C1 segment of cervical spinal cord (tissue), 14 donors: ENCODE data around the gene KLRD1.
"Not testable (repeated sequence)": the region's sequence is repeated elsewhere in the genome, so short reads cannot be mapped to it uniquely, and the experiment has no call there.

ENCODE experiments used
- DNase-seq, 14 donors: peaks; one replicate each; lab custom pipeline; 2025; lab: John Stamatoyannopoulos, UW

KLRD1 gene

DNA sequence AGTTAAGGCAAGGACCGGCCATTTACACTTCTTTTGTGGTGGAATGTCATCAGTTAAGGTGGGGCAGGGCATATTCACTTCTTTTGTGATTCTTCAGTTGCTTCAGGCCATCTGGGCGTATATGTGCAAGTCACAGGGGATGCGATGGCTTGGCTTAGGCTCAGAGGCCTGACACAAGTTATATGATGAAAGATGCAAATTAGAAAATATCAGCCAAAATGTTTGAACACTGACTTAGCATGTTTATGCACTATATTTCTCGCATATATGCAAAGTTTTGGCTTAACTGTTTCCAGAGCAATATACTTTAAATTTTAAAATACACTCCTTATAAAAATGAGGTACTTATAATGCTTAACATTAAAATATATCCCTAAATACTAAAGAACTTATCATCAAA, 30.8 kb downstream of the KLRD1 start:
- DNase-seq = not testable (repeated sequence)

DNA sequence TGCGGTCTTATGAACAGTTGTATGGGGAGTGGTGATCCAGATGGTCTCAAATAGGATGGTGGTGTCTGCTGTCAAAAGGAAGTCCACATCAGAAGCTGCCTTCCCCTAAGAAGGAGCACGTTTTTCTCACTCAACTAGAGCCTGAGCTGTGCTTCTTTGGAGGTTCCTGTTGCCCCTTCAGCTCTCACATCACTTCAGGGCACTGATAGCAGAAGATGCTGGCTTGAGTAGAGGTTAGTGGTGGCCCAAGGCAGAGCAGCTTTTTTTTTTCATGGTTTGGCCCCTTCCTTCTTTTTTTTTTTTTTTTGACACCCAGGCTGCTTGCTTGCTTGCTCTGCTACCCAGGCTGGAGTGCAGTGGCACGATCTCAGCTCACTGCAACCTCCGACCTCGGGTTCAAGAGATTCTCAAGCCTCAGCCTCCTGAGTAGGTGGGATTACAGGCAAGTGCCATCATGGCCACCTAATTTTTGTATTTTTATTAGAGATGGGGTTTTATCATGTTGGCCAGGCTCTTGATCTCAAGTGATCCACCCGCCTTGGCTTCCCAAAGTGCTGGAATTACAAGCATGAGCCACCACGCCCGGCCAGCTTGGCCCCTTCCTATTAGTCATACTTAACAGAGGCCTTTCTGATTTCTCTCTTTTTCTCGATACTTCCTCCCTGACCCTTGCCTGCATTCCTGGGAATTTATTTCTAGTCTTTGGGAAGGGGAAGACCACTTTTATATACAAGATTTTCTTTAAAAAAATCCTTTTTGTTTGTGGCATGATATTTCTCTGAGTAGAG, 31.6 kb downstream of the KLRD1 start:
- DNase-seq = no peak

- DNase-seq = not testable (repeated sequence)
Measured at GRCh38 chr12:10340946-10341345, 33.3 kb downstream of the KLRD1 start.

DNA sequence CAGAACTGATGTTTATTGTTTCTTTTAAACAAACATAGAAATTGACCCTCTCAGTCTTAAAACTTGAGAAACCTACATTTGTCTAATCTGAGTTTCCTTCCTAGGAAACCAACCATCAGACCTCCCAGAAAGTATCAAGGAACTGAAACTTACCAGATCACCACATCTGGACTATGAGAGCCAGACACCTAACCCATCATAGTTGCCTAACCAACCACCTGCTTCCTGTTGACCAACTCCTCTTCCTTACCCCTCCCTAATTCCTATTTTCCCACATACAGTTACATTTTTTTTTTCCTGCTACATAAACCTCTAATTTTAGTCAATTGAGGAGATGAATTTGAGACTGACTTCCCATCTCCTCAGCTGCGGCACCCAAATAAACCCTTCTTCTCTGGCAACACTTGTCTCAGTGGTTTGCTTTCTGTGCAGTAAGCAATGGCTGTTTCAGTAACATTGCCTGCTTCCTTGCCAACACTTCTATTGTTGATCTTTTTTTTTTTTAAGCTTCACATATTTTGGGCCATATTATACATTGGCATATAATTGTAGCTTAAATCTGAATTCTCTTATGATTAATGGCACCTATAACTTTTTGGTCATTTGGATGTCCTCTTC, 34.3 kb downstream of the KLRD1 start:
- DNase-seq = no peak

DNA sequence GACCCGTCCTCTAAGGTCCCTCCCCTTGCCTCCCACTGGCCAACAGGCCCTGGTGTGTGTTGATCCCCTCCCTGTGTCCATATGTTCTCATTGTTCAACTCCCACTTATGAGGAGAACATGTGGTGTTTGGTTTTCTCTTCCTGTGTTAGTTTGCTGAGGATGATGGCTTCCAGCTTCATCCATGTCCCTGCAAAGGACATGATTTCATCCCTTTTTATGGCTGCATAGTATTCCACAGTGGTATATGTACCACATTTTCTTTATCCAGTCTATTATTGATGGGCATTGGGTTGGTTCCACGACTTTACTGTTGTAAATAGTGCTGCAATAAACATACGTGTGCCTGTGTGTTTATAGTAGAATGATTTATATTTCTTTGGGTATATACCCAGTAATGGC, 43.8 kb downstream of the KLRD1 start:
- DNase-seq = not testable (repeated sequence)

DNA sequence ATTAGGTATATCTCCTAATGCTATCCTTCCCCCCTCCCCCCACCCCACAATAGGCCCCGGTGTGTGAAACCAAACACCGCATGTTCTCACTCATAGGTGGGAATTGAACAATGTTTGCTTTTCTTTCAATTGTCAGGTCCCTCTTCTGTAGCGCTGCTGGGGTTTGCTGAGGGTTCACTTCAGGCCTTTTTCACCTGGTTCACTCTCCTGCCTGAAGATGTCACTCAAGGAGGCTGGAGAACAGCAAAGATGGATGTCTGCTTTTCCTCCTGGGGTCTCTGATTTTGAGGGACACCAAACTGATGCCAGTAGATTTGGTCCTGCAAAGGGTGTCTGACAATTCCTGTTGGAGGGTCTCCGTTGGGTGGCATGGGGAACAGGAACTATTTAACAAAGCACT, 46.4 kb downstream of the KLRD1 start:
- no peak for DNase-seq

DNA sequence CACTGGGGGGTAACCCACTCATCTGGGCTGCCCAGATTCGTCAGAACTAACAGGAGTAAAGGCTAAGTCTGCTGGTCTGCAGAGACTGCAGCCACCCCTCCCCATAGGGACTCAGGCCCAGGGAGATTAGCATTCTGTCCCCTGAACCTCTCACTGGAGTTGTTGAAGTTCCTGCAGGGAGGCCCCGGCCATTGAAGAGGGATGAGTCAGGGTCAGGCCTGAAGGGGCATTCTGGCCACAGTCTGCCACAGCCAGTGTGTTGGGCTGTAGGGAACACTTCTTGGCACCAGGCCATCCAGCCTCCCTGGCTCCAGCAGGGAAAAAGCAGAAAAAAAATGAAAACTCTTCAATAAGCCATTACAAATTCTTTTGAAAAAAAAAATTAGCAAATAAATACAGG, 46.8 kb downstream of the KLRD1 start:
- DNase-seq = peak in 2 of 14 donors; percentile 8 to 43

- DNase-seq = no peak
Measured at GRCh38 chr12:10358131-10358530, 50.5 kb downstream of the KLRD1 start.

DNA sequence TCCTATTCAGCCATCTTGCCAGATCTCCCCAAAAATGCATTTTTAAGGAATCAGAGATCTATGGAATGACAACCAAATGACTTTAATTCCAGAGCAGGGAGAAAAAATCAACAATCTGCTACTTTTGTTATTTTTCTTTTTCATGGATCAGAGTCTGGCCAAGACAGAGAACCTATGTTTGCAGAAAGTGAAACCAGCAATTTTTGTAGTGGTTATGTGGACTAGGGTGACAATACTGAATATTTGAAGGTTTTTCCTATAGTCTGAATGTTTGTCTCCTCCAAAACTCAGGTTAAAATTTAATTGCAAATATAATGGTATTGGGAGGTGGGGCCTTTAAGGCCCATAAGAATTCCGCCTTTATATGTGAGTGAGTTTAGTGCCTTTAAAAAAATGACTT, 51.3 kb downstream of the KLRD1 start:
- no peak for DNase-seq

- no peak for DNase-seq
Measured at GRCh38 chr12:10361084-10361483, 53.4 kb downstream of the KLRD1 start.

- no peak for DNase-seq
Measured at GRCh38 chr12:10361622-10362021, 54.0 kb downstream of the KLRD1 start.

DNA sequence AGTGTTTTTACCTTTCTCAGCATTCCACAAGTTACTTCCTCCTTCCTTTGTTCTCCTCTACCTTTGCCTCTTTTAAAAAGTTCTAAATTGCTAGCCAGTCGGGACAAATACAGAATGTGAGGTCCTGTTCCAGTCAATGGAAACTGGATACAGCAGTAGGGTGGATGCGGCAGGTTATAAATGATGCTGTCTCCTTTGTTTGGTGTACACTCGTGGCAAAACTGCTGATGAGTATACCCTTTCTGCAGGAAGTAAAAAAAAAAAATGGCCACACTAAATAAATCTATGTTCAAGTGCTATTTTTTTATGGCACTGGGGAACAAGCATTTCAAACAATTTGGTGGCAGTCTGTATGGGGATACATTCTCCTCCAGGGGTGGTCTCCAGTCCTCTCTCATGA, 54.7 kb downstream of the KLRD1 start:
- no peak for DNase-seq

DNA sequence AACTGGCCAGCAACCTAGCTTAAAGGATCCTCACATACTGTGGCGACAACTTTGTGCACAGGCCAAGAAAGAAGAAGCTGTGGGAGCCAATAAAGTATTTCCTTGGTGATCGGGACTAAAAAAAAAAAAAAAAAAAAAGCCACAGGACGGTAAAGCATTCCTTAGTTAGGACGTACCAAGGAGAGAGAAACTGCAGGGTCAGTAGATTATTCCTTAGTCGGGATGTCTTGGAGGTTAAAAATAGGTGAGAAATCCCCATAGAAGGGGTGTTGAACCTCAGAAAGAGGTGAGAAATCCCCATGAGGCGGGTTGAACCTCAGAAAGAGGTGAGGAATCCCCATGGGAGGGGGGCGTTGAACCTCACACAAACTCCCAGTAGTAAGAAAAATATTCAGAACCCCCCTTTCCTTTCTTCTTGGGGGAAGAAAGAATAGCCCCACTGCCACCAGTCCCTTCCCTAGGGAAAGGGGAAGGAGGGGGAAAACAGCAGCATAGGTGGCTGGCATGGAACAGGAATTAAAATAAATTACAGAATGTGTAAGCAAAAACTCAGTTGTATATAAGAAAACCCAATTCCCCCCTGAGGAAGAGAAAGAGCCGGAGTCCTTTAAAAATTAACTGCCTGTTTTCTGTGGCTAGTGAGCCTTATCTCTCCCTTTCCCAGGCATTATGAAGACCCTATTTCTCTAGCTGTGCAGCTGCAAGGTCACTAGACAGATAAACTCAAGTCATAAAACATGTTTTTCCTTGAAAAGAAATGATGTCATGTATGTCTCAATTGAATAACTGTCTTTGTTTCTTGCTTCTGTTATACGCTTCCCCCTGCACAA, 55.4 kb downstream of the KLRD1 start:
- DNase-seq = no peak

DNA sequence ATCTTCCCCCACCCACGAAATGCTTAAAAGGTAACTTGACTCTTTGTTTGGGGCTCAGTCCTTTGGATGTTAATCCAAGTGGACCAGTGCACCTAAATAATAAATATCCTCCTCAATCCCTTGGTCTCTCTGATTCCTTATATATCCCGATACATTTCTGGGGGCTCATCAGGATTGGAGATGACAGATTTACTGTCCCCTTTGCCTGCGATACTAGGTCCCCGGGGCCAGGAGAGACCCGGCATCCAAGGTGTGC, 55.9 kb downstream of the KLRD1 start:
- no peak for DNase-seq

- peak in 12 of 14 donors; percentile 53 to 92 (median 74) for DNase-seq
Measured at GRCh38 chr12:10363914-10364814, 56.5 kb downstream of the KLRD1 start.

DNA sequence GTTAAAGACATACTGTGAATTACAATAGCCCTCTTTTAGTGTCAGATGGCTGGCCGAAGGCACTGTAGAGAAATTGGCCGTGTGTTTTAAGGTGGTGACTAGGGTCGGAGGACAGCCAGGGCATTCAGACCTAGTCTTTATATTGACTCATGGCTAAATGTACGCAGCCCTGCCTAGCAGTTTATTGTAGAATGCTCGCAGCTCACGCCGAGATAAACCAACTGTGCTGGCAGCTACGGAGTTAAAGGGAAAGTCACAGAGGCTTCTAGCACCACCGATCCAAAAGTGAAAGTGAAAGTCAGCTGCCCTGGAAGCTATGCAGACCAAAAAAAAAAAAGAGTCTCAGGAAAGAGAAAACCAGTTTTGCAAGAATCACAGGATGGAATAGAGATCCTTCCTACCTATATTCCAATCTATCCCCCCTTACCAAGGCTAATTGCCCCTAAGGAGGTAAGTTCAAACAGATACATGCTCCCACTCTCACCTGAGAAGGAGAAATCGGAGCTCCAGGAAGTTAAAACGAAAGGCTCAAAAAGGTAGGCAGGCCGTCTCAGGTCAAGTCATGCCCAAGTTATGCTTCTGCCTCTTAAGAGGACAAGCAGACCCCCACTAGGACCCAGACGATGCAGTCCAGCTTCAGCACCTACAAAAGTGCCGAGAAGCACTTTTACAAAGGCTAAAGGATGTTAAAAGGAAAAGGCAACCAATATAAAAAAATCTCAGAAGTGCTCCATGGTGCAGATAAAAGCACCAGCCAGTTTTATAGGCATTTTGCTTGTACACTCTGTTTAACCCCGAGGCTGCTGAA, 57.3 kb downstream of the KLRD1 start:
- peak in 12 of 14 donors; percentile 51 to 86 (median 66) for DNase-seq

DNA sequence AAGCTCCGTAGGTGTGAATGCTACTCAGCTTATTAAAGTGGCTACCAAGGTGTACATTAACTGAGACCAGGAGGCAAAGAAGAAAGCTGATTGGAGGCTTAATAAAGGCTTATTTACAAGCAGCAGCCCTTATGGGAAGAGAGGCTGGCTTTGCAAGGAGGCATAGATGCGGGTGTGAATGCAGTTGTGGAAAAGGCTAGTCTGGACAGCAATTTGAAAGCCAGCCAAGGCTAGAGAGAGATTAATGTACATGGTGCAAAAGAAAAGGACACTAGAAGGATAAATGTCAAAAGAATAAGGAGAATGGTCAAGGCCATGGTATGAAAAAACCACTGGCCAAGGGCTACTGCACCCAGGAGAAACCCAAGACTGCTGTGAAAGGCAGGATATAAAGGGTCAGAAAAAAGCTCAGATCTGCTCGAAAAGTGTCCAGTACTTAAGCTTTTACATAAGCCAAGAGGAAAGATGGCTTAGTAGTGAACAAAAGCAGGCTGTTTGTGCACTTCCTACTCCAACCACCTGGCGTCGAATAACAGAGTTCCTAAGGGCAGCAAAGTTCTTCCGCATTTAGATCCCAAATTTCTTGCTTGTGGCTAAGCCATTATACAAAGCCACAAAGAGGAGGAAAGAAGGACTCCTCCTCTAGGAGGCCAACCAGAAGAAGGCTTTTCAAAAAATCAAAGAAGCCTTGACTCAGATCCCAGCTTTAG, 58.2 kb downstream of the KLRD1 start:
- peak in 2 of 14 donors; percentile 51 to 75 for DNase-seq

GRCh38 chr12:10366875-10367274, 59.2 kb downstream of the KLRD1 start:
- DNase-seq = no peak

- DNase-seq = not testable (repeated sequence)
Measured at GRCh38 chr12:10367714-10368113, 60.0 kb downstream of the KLRD1 start.
